Measurements from ENCODE around the gene ARNT2.

Gene ARNT2

DNA sequence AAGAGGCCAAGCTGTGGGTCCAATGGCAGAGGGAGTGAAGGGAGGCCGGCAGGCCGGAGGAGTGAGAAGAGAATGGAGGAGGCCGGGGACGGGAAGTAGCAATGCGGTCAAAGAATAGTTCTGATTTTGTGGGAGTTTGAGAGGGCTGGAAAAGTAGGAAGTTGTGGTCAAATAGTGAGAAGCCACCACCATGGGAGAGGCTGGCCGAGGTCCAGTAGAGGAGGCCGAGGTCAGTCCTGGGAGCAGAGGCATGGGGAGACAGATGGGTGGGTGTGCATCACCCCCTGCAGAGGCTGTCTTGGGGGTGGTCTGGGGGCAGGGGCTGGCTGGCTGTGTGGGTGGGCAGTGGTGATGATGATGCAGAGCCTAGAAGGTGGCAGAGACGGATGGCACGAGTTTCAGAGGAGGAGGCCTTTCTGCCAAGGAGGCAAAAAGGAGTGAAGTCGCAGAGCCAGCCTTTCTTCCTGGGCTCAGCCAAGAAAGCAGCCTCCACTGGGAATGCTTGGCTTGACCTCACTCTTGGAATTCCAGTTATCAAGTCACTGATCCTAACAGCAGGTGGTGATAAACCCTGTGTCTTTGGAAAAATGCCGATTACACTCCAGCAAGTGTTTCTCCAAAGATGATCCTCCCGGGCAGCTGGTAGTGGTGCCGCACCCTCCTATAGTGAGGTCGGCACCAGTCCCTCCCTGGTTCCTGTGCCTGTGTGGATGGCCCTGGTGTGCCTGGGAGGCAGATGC, 57.3 kb downstream of the ARNT2 start:
- Histone ChIP-seq H3K4me3 (ENCODE audit: low read depth, low read length, poor library complexity, severe bottlenecking) (no peak overlapping the region), H3K9me2 (ENCODE audit: low read depth, low read length) (no peaks in the 10 kb centered on the region), H3K4me1 (ENCODE audit: insufficient read depth, low read length, severe bottlenecking) (no peaks in the 10 kb centered on the region), H3K36me3 (ENCODE audit: insufficient read depth, low read length) (no peaks in the 10 kb centered on the region), H3K9me3 (ENCODE audit: low read length) (no peaks in the 10 kb centered on the region), H3K4me2 (ENCODE audit: low read length) (no peak overlapping the region), H2AFZ (ENCODE audit: low read length) (no peak overlapping the region), H3F3A (ENCODE audit: insufficient read depth, low read length) (no peaks in the 10 kb centered on the region), H3K79me2 (ENCODE audit: insufficient read depth, low read length) (no peaks in the 10 kb centered on the region), H3K27ac (ENCODE audit: low read depth, low read length, poor library complexity, severe bottlenecking) (no peak overlapping the region), H3K27me3 (ENCODE audit: insufficient read depth, low read length) (no peaks in the 10 kb centered on the region; the same call in 1 of the 2 replicates), H4K20me1 (ENCODE audit: insufficient read depth, low read length) (no peaks in the 10 kb centered on the region), H3K9ac (ENCODE audit: low read length) (no peak overlapping the region)
- TF ChIP-seq, protein P1, sequence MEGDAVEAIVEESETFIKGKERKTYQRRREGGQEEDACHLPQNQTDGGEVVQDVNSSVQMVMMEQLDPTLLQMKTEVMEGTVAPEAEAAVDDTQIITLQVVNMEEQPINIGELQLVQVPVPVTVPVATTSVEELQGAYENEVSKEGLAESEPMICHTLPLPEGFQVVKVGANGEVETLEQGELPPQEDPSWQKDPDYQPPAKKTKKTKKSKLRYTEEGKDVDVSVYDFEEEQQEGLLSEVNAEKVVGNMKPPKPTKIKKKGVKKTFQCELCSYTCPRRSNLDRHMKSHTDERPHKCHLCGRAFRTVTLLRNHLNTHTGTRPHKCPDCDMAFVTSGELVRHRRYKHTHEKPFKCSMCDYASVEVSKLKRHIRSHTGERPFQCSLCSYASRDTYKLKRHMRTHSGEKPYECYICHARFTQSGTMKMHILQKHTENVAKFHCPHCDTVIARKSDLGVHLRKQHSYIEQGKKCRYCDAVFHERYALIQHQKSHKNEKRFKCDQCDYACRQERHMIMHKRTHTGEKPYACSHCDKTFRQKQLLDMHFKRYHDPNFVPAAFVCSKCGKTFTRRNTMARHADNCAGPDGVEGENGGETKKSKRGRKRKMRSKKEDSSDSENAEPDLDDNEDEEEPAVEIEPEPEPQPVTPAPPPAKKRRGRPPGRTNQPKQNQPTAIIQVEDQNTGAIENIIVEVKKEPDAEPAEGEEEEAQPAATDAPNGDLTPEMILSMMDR (IDR thresholded peaks at IDR 0.05; ENCODE audit: low read length) = no peak
- no peak for TF ChIP-seq EZH2 (IDR thresholded peaks at IDR 0.05; ENCODE audit: borderline replicate concordance, low read length)

DNA sequence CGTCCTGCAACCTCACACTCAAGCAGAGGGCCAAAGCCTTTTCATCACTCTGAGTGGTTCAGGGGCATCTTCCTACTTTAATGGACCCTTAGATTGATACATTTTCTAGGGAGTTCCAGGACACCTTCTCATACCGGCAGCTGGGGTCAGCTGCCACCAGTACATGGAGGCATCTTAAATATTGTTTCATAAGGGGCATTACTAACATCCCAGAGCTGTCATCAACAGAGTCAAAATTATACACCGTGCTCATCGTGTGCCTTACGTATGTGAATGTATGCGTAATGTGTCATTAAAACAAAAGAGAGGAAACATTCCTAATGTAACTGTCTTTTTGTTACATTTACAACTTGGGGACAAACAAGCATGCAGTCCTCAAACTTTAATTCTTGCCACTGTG, 57.9 kb downstream of the ARNT2 start:
- H3K27me3 ChIP-seq (ENCODE audit: insufficient read depth, low read length) = no peaks in the 10 kb centered on the region; the same call in 1 of the 2 replicates
- no peaks in the 10 kb centered on the region for H3K4me1 ChIP-seq (ENCODE audit: insufficient read depth, low read length, severe bottlenecking)
- TF ChIP-seq, protein P1 (IDR thresholded peaks at IDR 0.05; ENCODE audit: low read length) = no peak
- TF ChIP-seq EZH2 (IDR thresholded peaks at IDR 0.05; ENCODE audit: borderline replicate concordance, low read length) = no peak
- H3K9ac ChIP-seq (ENCODE audit: low read length) = no peak overlapping the region
- H3K4me2 ChIP-seq (ENCODE audit: low read length) = no peak overlapping the region
- no peaks in the 10 kb centered on the region for H4K20me1 ChIP-seq (ENCODE audit: insufficient read depth, low read length)
- H3F3A ChIP-seq (ENCODE audit: insufficient read depth, low read length) = no peaks in the 10 kb centered on the region
- no peak overlapping the region for H2AFZ ChIP-seq (ENCODE audit: low read length)
- H3K9me3 ChIP-seq (ENCODE audit: low read length) = no peaks in the 10 kb centered on the region
- no peak overlapping the region for H3K27ac ChIP-seq (ENCODE audit: low read depth, low read length, poor library complexity, severe bottlenecking)
- H3K4me3 ChIP-seq (ENCODE audit: low read depth, low read length, poor library complexity, severe bottlenecking) = no peak overlapping the region
- no peaks in the 10 kb centered on the region for H3K9me2 ChIP-seq (ENCODE audit: low read depth, low read length)
- no peaks in the 10 kb centered on the region for H3K79me2 ChIP-seq (ENCODE audit: insufficient read depth, low read length)
- no peaks in the 10 kb centered on the region for H3K36me3 ChIP-seq (ENCODE audit: insufficient read depth, low read length)

DNA sequence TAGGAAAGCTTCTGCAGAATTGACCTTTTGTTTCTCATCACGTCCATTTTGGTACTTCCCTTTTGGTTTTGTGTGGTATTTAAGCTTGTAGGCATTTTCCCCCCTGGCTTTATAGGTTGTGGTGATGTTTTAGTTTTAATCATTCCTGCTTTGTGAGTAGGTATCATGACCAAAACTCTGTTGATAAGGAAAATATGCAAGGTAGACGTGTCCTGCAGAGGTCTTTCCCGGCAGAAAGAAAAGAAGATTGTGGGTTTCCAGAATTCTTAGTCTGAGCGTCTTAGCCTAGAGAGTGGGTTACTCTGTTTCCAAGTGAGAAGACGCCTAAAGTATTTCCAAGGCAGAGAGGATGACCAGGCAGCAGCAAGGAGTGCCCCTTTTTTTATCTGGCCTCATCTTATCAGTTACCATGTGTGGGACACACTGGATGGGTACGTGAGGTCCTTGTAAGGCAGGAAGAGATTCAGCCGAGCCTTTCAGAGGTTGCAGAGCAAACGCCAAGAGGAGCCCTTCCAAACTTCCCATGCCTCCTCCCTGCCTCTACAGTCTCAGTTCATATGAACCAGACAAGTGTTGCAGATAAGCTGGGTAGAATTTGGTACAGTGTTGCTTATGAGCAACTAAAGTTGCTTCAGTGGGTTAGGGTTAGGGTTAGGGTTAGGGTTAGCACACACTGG, 58.8 kb downstream of the ARNT2 start:
- H3K4me2 ChIP-seq (ENCODE audit: low read length) = no peak overlapping the region
- H3K27ac ChIP-seq (ENCODE audit: low read depth, low read length, poor library complexity, severe bottlenecking) = no peak overlapping the region
- no peaks in the 10 kb centered on the region for H3F3A ChIP-seq (ENCODE audit: insufficient read depth, low read length)
- no peaks in the 10 kb centered on the region for H3K79me2 ChIP-seq (ENCODE audit: insufficient read depth, low read length)
- H3K9me2 ChIP-seq (ENCODE audit: low read depth, low read length) = no peaks in the 10 kb centered on the region
- H2AFZ ChIP-seq (ENCODE audit: low read length) = no peak overlapping the region
- no peaks in the 10 kb centered on the region; the same call in 1 of the 2 replicates for H3K27me3 ChIP-seq (ENCODE audit: insufficient read depth, low read length)
- no peak overlapping the region for H3K4me3 ChIP-seq (ENCODE audit: low read depth, low read length, poor library complexity, severe bottlenecking)
- TF ChIP-seq, protein P1 (IDR thresholded peaks at IDR 0.05; ENCODE audit: low read length) = no peak
- TF ChIP-seq EZH2 (IDR thresholded peaks at IDR 0.05; ENCODE audit: borderline replicate concordance, low read length) = no peak
- H3K4me1 ChIP-seq (ENCODE audit: insufficient read depth, low read length, severe bottlenecking) = no peaks in the 10 kb centered on the region
- H3K36me3 ChIP-seq (ENCODE audit: insufficient read depth, low read length) = no peaks in the 10 kb centered on the region
- H3K9ac ChIP-seq (ENCODE audit: low read length) = no peak overlapping the region
- H3K9me3 ChIP-seq (ENCODE audit: low read length) = no peaks in the 10 kb centered on the region
- no peaks in the 10 kb centered on the region for H4K20me1 ChIP-seq (ENCODE audit: insufficient read depth, low read length)

Data from OCI-LY1 (cell line).